Pancreas (tissue), 10 donors: ENCODE measurements around the gene ADRA1B. TPM values are rescaled to one million over a fixed set of nuclear protein-coding genes. Genes with fewer than 3 reads are reported as not detected.

Experiments used
- ATAC-seq, 4 donors: fragments of 200-7000 bp; cut with Tn5 transposase; one replicate each; pipeline versions ENCODE4 v1.8.0 to v1.9.1; 2020; ENCODE audit warnings: mild to moderate bottlenecking in 4 of 4, moderate library complexity in 4 of 4
- DNase-seq, 6 donors: peaks; one replicate each; pipeline ENCODE4 v3.0.0-alpha.2; 2020
- FAIRE-seq: peaks from 2 replicates; lab custom pipeline; 2012; peaks lifted over from hg19 to GRCh38; lab: Jason Lieb, UNC
- H3K27ac ChIP-seq, 4 donors: fragments of 200-600 bp; sonication (generic); 1 replicate in 3 of 4; 2 replicates in 1 of 4; pipeline versions ENCODE4 v1.5.0 to v1.8.0; 2020
- H3K27me3 ChIP-seq, 4 donors: fragments of 200-600 bp; one replicate each; pipeline ENCODE4 v1.8.0; 2021
- H3K36me3 ChIP-seq, 3 donors: fragments of 200-600 bp; sonication (generic) in 1 of 3; one replicate each; pipeline versions ENCODE4 v1.5.0 to v1.8.0; 2020 to 2021
- H3K4me1 ChIP-seq, 3 donors: fragments of 200-600 bp; one replicate each; pipeline ENCODE4 v1.8.0; 2021
- H3K4me3 ChIP-seq, 4 donors: fragments of 200-600 bp; sonication (generic) in 2 of 4; one replicate each; pipeline versions ENCODE4 v1.5.0 to v1.8.0; 2020 to 2021
- H3K9me3 ChIP-seq, 4 donors: fragments of 200-600 bp; one replicate each; pipeline ENCODE4 v1.8.0; 2021
- CTCF ChIP-seq, 4 donors: fragments of 200-600 bp; sonication (generic) in 3 of 4; IDR thresholded peaks; one replicate each; pipeline versions ENCODE4 v1.5.0 to v1.8.0; 2021; ENCODE audit warnings: antibody characterized with exemption in 4 of 4
- WGBS, 2 donors: extraction: QIAGEN DNeasy Blood & Tissue Kit; methylation state at CpG; one replicate each; pipeline ENCODE4 v1.1.7; 2013; 5-methylcytosine and 5-hydroxymethylcytosine counted together
- intact Hi-C, 3 donors: fragments of 100-400 bp; cut with DNase I; formaldehyde crosslinking; loops; one replicate each; pipeline versions ENCODE4 v1.11.1 to v1.14.2; 2022
- polyA plus RNA-seq, 2 donors: library from polyadenylated mRNA; stranded (reverse); fragments of 200-250 nt; gene quantifications; one replicate each; pipeline ENCODE4 v1.2.3, GENCODE V29; 2013
- total RNA-seq, 6 donors: library from RNA; stranded (reverse); fragmentation: NEBNext Ultra II Directional in 4 of 6; extraction: Animal tissue kit (Norgen Biotek cat#: 25700) in 4 of 6; gene quantifications; one replicate each; pipeline versions ENCODE4 v1.2.1 to v1.2.4, GENCODE V29; 2021 to 2023
- donor health status: healthy with polysubstance abuse.
- donor health status: DM: no; HTN: no; CAD: no; lungs with moderate emphysema.
- donor health status: DM: no; HTN: no; CAD: no.
- donor health status: control.
- donor health status: control.
- donor health status: Bipolar disorder and iron deficiency.
- donor health status: DM: yes; HTN: yes; CAD: no.
- donor health status: DM: no; HTN: no; CAD: no.
- donor health status: DM: no; HTN: no; CAD: no.
- donor health status: DM: yes; HTN: yes; CAD: no.

Gene ADRA1B
- total and polyA plus RNA-seq, 8 donors: 0.11 to 0.49 (median 0.17) TPM

- 11 to 13% methylated on average over 2 of the region's 2 CpGs for WGBS, 2 donors
- ATAC-seq (no peak), DNase-seq (no peak), FAIRE-seq (no peak)
- no peak for TF ChIP-seq CTCF (IDR thresholded peaks at IDR 0.05)
- Histone ChIP-seq H3K9me3 (no peaks in the 10 kb centered on the region), H3K27ac (no peak overlapping the region), H3K36me3 (no peaks in the 10 kb centered on the region), H3K27me3 (no peaks in the 10 kb centered on the region), H3K4me3 (no peak overlapping the region), H3K4me1 (no peaks in the 10 kb centered on the region)
- intact Hi-C loops: no loop called here
Observed at GRCh38 chr5:159978358-159978757, 62.1 kb downstream of the ADRA1B start.

- no peaks in the 10 kb centered on the region for H3K4me1 ChIP-seq
- intact Hi-C loops: loop anchor here in 2 of 3 donors (5.0 to 10.0 kb wide), 3 partner anchors 535 to 828 kb away; no protein-coding TSS in a partner anchor
- no peak for TF ChIP-seq CTCF (IDR thresholded peaks at IDR 0.05)
- no peaks in the 10 kb centered on the region for H3K36me3 ChIP-seq
- FAIRE-seq: no peak
- H3K4me3 ChIP-seq: no peak overlapping the region
- no peaks in the 10 kb centered on the region for H3K9me3 ChIP-seq
- no peak overlapping the region for H3K27ac ChIP-seq
- no peaks in the 10 kb centered on the region for H3K27me3 ChIP-seq
- DNase-seq: no peak
- WGBS, 2 donors: 60 to 69% methylated on average over 8 of the region's 8 CpGs
- no peak for ATAC-seq
Observed at GRCh38 chr5:159982421-159983173, 66.3 kb downstream of the ADRA1B start.

DNA sequence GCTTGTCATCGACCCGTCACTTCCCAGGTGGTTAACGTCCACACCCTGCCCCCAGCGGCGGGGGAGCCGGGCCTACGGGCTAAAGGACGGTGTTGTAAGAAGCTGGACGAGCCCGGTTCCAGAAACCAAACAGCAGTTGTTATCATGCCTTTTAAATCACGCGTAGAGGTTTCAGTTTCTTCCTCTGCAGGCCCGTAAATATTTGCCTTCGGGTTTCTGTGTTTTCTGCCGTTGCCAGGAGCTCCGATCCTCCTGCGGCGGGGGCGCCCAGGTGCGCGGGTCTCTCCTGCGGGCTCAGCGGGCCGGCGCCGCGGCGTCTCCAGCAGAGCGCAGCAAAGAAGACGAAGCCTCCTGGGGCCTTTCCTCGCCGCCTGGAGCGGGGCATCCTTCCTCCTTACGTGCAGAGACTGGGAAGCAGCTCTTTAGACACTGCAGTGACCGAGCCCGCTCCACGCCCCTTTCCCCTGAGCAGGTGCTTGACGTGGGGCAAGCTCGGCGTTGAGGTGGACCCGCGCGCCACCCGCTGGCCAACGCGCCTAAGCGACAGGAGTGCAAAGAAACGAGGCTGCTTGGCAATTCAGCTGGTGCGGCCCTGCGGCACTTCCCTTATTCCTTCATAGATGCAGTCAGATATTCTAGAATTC lies 70.9 kb downstream of the ADRA1B start:
- peaks cover 0 to 1% (median 0%) of the 10 kb centered on the region in 4 donors for H3K27me3 ChIP-seq
- ATAC-seq: peak; percentile 99 to 100 (median 100)
- H3K4me3 ChIP-seq: peak overlapping the region; percentile 16 to 48 (median 40)
- intact Hi-C loops: loop anchor here in 2 of 3 donors (10.0 kb wide), 2 partner anchors 542 to 832 kb away; no protein-coding TSS in a partner anchor
- peak; percentile 78 to 94 (median 86) for DNase-seq
- H3K36me3 ChIP-seq: no peaks in the 10 kb centered on the region
- no peak for FAIRE-seq
- H3K4me1 ChIP-seq: no peaks in the 10 kb centered on the region
- no peak overlapping the region for H3K27ac ChIP-seq
- no peaks in the 10 kb centered on the region for H3K9me3 ChIP-seq
- TF ChIP-seq CTCF (IDR thresholded peaks at IDR 0.05): peak; percentile 38 to 84 (median 62)
- 0 to 1% methylated on average over 50 of the region's 50 CpGs for WGBS, 2 donors

DNA sequence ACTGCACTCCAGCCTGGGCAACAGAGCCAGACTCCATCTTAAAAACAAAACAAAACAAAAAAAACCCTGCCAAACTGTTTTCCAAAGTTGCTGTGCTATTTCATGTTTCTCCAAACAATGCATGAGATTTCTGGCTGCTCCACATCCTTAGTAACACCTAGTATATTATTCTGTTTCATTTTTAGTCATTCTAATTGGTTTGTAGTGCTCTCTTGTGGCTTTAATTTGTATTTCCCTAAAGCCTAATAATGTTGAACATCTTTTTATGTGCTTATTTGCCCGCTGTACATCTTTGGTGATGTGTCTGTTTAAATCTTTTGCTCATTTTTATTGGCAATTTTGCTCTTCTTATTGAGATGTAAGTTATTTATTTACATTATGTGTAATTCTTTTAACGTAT lies 74.2 kb downstream of the ADRA1B start:
- DNase-seq (no peak), ATAC-seq (no peak), FAIRE-seq (no peak)
- intact Hi-C loops: no loop called here
- Histone ChIP-seq H3K36me3 (no peaks in the 10 kb centered on the region), H3K27me3 (peaks cover 0 to 13% (median 0%) of the 10 kb centered on the region in 4 donors), H3K4me1 (no peaks in the 10 kb centered on the region), H3K4me3 (no peak overlapping the region), H3K9me3 (no peaks in the 10 kb centered on the region), H3K27ac (no peak overlapping the region)
- 70 to 92% methylated on average over 2 of the region's 2 CpGs for WGBS, 2 donors
- TF ChIP-seq CTCF (IDR thresholded peaks at IDR 0.05): no peak
